WERI-Rb-1 (cell line): Measurements from ENCODE around the gene DCTN4.

Experiments used
- DNase-seq: peaks from one replicate; pipeline ENCODE4 v3.0.0-alpha.2; 2020
- H3K27ac ChIP-seq: fragments of 250-450 bp; sonication (Bioruptor Pico); 2 replicates; pipeline ENCODE4 v1.5.1; 2020; ENCODE audit warnings: mild to moderate bottlenecking, moderate library complexity
- H3K27me3 ChIP-seq: fragments of 250-450 bp; sonication (Bioruptor Pico); 2 replicates; pipeline ENCODE4 v1.5.1; 2021; ENCODE audit warnings: mild to moderate bottlenecking, low read depth, moderate library complexity; ENCODE audit not compliant: insufficient read depth, severe bottlenecking
- H3K36me3 ChIP-seq: fragments of 250-450 bp; sonication (Bioruptor Pico); 2 replicates; pipeline ENCODE4 v1.5.1; 2020; ENCODE audit warnings: mild to moderate bottlenecking, moderate library complexity
- H3K4me3 ChIP-seq: 2 replicates; pipeline ENCODE4 v1.5.1; 2011; ENCODE audit warnings: low read depth, mild to moderate bottlenecking, control low read depth, low read length
- H3K9me3 ChIP-seq: fragments of 250-450 bp; sonication (Bioruptor Pico); 2 replicates; pipeline ENCODE4 v1.5.1; 2021; ENCODE audit warnings: mild to moderate bottlenecking, moderate library complexity; ENCODE audit not compliant: severe bottlenecking
- TF ChIP-seq, protein P1 (sequence below): IDR thresholded peaks from 2 replicates; pipeline ENCODE4 v1.5.1; 2011; ENCODE audit warnings: low read depth, mild to moderate bottlenecking, control low read depth, inconsistent platforms, low read length

DCTN4 gene

GRCh38 chr5:150791536-150791935 is 32.7 kb upstream of the DCTN4 start:
- Histone ChIP-seq H3K27me3 (no peaks in the 10 kb centered on the region), H3K4me3 (no peak overlapping the region), H3K36me3 (no peaks in the 10 kb centered on the region), H3K27ac (no peak overlapping the region), H3K9me3 (no peaks in the 10 kb centered on the region)
- TF ChIP-seq, protein P1, sequence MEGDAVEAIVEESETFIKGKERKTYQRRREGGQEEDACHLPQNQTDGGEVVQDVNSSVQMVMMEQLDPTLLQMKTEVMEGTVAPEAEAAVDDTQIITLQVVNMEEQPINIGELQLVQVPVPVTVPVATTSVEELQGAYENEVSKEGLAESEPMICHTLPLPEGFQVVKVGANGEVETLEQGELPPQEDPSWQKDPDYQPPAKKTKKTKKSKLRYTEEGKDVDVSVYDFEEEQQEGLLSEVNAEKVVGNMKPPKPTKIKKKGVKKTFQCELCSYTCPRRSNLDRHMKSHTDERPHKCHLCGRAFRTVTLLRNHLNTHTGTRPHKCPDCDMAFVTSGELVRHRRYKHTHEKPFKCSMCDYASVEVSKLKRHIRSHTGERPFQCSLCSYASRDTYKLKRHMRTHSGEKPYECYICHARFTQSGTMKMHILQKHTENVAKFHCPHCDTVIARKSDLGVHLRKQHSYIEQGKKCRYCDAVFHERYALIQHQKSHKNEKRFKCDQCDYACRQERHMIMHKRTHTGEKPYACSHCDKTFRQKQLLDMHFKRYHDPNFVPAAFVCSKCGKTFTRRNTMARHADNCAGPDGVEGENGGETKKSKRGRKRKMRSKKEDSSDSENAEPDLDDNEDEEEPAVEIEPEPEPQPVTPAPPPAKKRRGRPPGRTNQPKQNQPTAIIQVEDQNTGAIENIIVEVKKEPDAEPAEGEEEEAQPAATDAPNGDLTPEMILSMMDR: no peak
- no peak for DNase-seq

DNA sequence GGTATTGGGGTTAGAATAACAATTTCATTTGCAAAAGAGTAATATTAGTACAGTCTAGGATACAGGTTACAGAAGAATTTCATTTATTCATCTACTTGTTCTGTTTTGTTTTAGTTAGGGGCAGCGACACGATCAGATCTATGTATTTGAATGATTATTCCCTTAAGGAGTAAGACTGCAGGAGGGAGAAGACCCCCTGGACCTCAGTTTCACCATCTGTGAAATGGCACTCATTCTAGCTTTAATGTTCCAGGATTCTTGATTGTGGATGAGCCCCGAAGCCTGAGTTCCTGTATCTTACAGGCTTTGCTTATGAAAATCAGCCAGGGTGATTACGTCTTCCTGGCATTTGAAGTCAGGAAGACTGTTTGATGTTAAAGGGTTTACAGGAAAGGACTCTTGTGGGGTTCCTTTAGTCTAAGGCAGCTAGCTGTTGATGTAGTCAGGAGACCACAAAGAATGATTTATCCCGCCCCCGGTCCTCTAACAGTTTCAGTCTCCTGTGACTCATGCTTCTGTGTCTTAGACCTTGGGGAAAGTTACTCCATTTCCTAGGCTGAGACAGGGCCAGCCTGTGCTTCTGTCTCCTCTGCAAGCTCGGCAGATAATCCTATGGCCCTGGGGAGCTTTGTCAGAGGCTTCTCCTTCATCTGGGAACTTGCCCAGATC is 31.3 kb upstream of the DCTN4 start:
- H3K27ac ChIP-seq: peak overlapping the region; percentile 57
- peak; percentile 70 for DNase-seq
- peaks cover 4% of the 10 kb centered on the region for H3K9me3 ChIP-seq
- no peaks in the 10 kb centered on the region for H3K27me3 ChIP-seq
- no peaks in the 10 kb centered on the region for H3K36me3 ChIP-seq
- TF ChIP-seq, protein P1: no peak
- H3K4me3 ChIP-seq: no peak overlapping the region

- Histone ChIP-seq H3K9me3 (peaks cover 4% of the 10 kb centered on the region), H3K27ac (no peak overlapping the region; the same call in 1 of the 2 replicates), H3K4me3 (no peak overlapping the region), H3K27me3 (no peaks in the 10 kb centered on the region), H3K36me3 (no peaks in the 10 kb centered on the region)
- TF ChIP-seq, protein P1: no peak
- no peak for DNase-seq
Measured at GRCh38 chr5:150789450-150789849, 30.6 kb upstream of the DCTN4 start.

GRCh38 chr5:150788977-150789376 is 30.2 kb upstream of the DCTN4 start:
- Histone ChIP-seq H3K27ac (no peak overlapping the region), H3K36me3 (no peaks in the 10 kb centered on the region), H3K9me3 (peaks cover 4% of the 10 kb centered on the region), H3K27me3 (no peaks in the 10 kb centered on the region), H3K4me3 (no peak overlapping the region)
- TF ChIP-seq, protein P1: no peak
- DNase-seq: no peak

- no peak for DNase-seq
- H3K27me3 ChIP-seq: no peaks in the 10 kb centered on the region
- TF ChIP-seq, protein P1: no peak
- no peak overlapping the region for H3K27ac ChIP-seq
- H3K36me3 ChIP-seq: no peaks in the 10 kb centered on the region
- no peak overlapping the region for H3K4me3 ChIP-seq
- peaks cover 4% of the 10 kb centered on the region for H3K9me3 ChIP-seq
Measured at GRCh38 chr5:150787656-150788055, 28.8 kb upstream of the DCTN4 start.

GRCh38 chr5:150786876-150787275 is 28.1 kb upstream of the DCTN4 start:
- DNase-seq: no peak
- peaks cover 4% of the 10 kb centered on the region for H3K9me3 ChIP-seq
- H3K36me3 ChIP-seq: no peaks in the 10 kb centered on the region
- H3K27ac ChIP-seq: no peak overlapping the region
- TF ChIP-seq, protein P1: no peak
- H3K4me3 ChIP-seq: no peak overlapping the region
- no peaks in the 10 kb centered on the region for H3K27me3 ChIP-seq
